ENCODE results near the gene PRSS50. TPM values are rescaled to one million over a fixed set of nuclear protein-coding genes. Genes with fewer than 3 reads are reported as not detected.
"Not testable (repeated sequence)": the region's sequence is repeated elsewhere in the genome, so short reads cannot be mapped to it uniquely, and the experiment has no call there.

PRSS50 gene
- total RNA-seq, 2 donors from 2014 or later, result not detected

DNA sequence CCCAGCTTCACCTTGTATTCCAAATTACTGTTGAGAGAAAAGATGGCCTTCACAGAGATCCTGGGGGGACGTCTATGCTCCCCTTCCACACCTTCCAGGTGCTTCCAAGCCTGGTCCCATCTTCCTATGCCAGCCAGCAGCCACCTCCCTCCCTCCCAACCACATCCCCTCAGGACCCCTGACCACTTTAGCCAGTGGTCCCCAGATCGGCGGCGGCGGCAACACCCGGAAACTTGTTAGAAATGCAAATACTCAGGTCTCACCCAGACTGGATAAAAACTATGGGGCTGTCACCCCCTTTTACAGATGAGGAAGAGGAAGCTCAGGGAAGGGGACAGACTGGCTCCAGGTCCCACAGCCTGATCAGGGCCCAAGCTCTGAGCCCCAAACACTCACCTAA, 38.0 kb upstream of the PRSS50 start:
- Histone ChIP-seq H3K4me1 (no peaks in the 10 kb centered on the region), H3K36me3 (no peaks in the 10 kb centered on the region), H3K9me3 (no peaks in the 10 kb centered on the region), H3K4me3 (no peak overlapping the region), H3K27ac (no peak overlapping the region), H3K27me3 (no peaks in the 10 kb centered on the region), H3K9ac (ENCODE audit: low read depth in 2 of 2, low read length in 2 of 2) (no peak overlapping the region)
- DNase-seq, result no peak
- TF ChIP-seq, protein P1, sequence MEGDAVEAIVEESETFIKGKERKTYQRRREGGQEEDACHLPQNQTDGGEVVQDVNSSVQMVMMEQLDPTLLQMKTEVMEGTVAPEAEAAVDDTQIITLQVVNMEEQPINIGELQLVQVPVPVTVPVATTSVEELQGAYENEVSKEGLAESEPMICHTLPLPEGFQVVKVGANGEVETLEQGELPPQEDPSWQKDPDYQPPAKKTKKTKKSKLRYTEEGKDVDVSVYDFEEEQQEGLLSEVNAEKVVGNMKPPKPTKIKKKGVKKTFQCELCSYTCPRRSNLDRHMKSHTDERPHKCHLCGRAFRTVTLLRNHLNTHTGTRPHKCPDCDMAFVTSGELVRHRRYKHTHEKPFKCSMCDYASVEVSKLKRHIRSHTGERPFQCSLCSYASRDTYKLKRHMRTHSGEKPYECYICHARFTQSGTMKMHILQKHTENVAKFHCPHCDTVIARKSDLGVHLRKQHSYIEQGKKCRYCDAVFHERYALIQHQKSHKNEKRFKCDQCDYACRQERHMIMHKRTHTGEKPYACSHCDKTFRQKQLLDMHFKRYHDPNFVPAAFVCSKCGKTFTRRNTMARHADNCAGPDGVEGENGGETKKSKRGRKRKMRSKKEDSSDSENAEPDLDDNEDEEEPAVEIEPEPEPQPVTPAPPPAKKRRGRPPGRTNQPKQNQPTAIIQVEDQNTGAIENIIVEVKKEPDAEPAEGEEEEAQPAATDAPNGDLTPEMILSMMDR (IDR thresholded peaks at IDR 0.05), result no peak
- intact Hi-C loops (cut with DNase I), result no loop called here

DNA sequence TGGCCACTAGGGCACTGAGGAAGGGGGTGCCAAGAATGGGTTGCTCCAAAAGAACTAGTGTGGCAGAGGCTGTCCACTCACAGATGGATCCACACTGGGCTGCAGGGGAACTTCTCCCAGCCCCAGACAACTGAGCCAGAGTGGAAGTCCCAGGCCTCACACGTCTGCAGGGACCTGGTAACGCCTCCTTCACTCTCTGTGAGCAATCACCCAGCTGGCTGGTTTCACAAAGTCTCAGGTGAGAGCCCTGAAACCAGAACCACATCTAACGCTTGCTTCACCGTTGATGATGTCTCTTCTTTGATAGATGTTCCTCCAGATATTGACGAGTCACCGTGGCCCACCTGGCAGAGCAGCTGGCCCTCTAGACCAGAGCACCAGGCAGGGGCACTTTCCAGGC, 35.5 kb upstream of the PRSS50 start:
- H3K9ac ChIP-seq (ENCODE audit: low read depth in 2 of 2, low read length in 2 of 2); H3K27me3 ChIP-seq; H3K36me3 ChIP-seq; intact Hi-C loops (cut with DNase I); H3K27ac ChIP-seq; H3K4me3 ChIP-seq; H3K4me1 ChIP-seq; H3K9me3 ChIP-seq; DNase-seq: not testable (repeated sequence)

DNA sequence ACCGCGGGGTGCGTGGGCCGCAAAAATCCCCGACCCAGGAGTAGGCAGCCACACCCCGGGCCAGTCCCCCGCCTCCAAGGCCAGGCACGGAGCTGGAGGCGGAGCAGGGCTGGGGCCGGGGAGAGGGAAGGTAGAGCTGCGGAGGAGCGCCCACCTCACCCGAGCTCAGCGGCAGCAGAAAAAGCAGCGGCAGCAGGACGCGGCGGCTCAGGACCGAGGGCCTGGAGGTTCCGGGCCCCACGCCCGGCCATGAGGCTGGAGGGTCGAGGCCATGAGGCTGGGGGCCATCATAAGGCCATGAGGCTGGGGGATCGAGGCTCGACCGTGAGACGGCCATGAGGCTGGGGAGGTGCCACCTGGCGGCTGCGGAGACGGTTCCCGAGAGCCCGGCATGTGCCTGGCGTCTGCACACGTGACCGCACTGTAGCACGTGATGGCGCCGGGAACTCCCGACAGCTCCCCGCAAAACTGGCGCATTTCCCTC, 32.9 kb upstream of the PRSS50 start:
- Histone ChIP-seq H3K4me1 (no peaks in the 10 kb centered on the region), H3K27ac (no peak overlapping the region), H3K4me3 (no peak overlapping the region), H3K9ac (ENCODE audit: low read depth in 2 of 2, low read length in 2 of 2) (no peak overlapping the region), H3K36me3 (no peaks in the 10 kb centered on the region), H3K9me3 (no peaks in the 10 kb centered on the region), H3K27me3 (no peaks in the 10 kb centered on the region)
- DNase-seq, result no peak
- intact Hi-C loops (cut with DNase I), result no loop called here
- TF ChIP-seq, protein P1 (IDR thresholded peaks at IDR 0.05), result no peak

DNA sequence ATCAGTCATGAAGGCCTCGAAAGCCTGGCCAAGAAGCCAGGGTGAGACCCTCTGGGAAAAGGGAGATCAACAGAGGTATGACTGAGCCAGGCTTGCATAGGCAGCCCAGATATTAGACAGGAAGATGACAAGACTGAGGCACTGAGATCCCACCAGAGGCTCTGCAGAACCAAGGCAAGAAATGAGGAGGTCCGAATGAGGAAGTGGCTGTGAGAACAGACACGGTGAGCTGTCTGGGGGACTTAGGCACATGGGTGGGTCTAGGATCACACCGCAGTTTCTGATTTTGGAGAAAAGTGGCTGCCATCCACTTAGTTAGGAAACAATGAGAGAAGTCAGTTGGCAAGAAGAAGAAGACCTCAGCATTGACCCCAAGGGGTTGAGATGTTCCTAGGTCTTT, 31.5 kb upstream of the PRSS50 start:
- Histone ChIP-seq H3K27me3 (no peaks in the 10 kb centered on the region), H3K9ac (ENCODE audit: low read depth in 2 of 2, low read length in 2 of 2) (no peak overlapping the region), H3K9me3 (no peaks in the 10 kb centered on the region), H3K27ac (no peak overlapping the region), H3K36me3 (no peaks in the 10 kb centered on the region), H3K4me3 (no peak overlapping the region), H3K4me1 (no peaks in the 10 kb centered on the region)
- intact Hi-C loops (cut with DNase I), result no loop called here
- TF ChIP-seq, protein P1 (IDR thresholded peaks at IDR 0.05), result no peak
- DNase-seq, result no peak

DNA sequence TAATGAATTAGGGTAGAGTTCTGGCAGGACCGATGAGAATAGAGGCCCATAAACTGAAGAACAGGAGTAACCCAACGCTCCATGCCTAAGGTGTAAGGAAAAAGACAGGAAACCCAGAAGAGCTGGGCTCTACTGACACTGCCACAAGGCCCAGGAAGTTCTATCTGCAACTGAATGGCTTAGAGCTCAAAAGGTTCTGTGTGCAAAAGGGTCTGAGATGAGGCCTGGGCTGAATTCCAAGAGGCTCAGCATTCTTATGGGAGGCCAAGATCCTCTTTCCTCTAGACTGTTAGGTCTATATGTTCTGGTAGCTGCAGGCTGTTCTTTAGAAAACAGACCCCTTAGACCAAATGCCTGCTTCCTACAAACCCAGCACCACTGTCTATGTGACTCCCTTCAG, 30.5 kb upstream of the PRSS50 start:
- Histone ChIP-seq H3K9ac (ENCODE audit: low read depth in 2 of 2, low read length in 2 of 2) (no peak overlapping the region), H3K4me3 (no peak overlapping the region), H3K27ac (no peak overlapping the region), H3K9me3 (no peaks in the 10 kb centered on the region), H3K27me3 (no peaks in the 10 kb centered on the region), H3K4me1 (no peaks in the 10 kb centered on the region), H3K36me3 (no peaks in the 10 kb centered on the region)
- DNase-seq, result no peak
- TF ChIP-seq, protein P1 (IDR thresholded peaks at IDR 0.05), result no peak
- intact Hi-C loops (cut with DNase I), result no loop called here

DNA sequence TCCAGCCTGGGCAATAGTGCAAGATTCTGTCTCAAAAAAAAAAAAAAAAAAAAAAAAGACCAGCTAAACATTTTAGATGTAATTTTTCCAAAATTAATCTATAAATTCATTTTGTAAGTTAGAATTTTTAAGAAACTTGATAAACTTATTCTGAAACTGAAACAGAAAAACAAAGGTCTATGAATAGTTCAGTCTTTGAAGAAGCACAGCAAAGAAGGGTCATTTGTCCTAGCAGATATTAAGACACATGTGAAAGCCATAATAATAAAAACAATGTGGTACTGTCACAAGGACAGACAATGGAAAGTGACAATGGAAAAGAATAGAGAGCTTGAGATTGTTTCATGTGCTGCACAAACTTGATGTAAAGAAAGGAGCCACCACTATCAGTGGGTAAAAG, 29.0 kb upstream of the PRSS50 start:
- Histone ChIP-seq H3K9me3 (no peaks in the 10 kb centered on the region), H3K4me3 (no peak overlapping the region), H3K9ac (ENCODE audit: low read depth in 2 of 2, low read length in 2 of 2) (no peak overlapping the region), H3K36me3 (no peaks in the 10 kb centered on the region), H3K27ac (no peak overlapping the region), H3K4me1 (no peaks in the 10 kb centered on the region), H3K27me3 (no peaks in the 10 kb centered on the region)
- TF ChIP-seq, protein P1 (IDR thresholded peaks at IDR 0.05), result no peak
- intact Hi-C loops (cut with DNase I), result no loop called here
- DNase-seq, result no peak

All from colonic mucosa (tissue), 4 donors.